ENCODE results near the gene BMPR1B.

Gene BMPR1B

GRCh38 chr4:95049551-95050233 lies 291.9 kb downstream of the BMPR1B start:
- Histone ChIP-seq H3K9me3 (ENCODE audit: control insufficient read depth, insufficient read depth, low read depth, low read length) (no peaks in the 10 kb centered on the region), H3K27ac (ENCODE audit: extremely low read depth, low read depth, low read length) (no peak overlapping the region), H3K36me3 (ENCODE audit: control insufficient read depth in 2 of 2, insufficient read depth in 1 of 2, low read length in 2 of 2) (no peaks in the 10 kb centered on the region), H3K4me1 (ENCODE audit: control insufficient read depth, insufficient read depth, low read length) (peaks cover 12% of the 10 kb centered on the region), H3K4me3 (ENCODE audit: low read depth, low read length) (no peak overlapping the region)
- ChIA-PET CTCF (no interaction called here), POLR2A (no interaction called here)
- TF ChIP-seq REST (tag by site-specific recombination; IDR thresholded peaks at IDR 0.05) (peak; percentile 81), PBX3 (CRISPR knock-in tag; IDR thresholded peaks at IDR 0.05) (no peak)
- TF ChIP-seq, protein P1, sequence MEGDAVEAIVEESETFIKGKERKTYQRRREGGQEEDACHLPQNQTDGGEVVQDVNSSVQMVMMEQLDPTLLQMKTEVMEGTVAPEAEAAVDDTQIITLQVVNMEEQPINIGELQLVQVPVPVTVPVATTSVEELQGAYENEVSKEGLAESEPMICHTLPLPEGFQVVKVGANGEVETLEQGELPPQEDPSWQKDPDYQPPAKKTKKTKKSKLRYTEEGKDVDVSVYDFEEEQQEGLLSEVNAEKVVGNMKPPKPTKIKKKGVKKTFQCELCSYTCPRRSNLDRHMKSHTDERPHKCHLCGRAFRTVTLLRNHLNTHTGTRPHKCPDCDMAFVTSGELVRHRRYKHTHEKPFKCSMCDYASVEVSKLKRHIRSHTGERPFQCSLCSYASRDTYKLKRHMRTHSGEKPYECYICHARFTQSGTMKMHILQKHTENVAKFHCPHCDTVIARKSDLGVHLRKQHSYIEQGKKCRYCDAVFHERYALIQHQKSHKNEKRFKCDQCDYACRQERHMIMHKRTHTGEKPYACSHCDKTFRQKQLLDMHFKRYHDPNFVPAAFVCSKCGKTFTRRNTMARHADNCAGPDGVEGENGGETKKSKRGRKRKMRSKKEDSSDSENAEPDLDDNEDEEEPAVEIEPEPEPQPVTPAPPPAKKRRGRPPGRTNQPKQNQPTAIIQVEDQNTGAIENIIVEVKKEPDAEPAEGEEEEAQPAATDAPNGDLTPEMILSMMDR (tag by site-specific recombination; IDR thresholded peaks at IDR 0.05) = no peak

DNA sequence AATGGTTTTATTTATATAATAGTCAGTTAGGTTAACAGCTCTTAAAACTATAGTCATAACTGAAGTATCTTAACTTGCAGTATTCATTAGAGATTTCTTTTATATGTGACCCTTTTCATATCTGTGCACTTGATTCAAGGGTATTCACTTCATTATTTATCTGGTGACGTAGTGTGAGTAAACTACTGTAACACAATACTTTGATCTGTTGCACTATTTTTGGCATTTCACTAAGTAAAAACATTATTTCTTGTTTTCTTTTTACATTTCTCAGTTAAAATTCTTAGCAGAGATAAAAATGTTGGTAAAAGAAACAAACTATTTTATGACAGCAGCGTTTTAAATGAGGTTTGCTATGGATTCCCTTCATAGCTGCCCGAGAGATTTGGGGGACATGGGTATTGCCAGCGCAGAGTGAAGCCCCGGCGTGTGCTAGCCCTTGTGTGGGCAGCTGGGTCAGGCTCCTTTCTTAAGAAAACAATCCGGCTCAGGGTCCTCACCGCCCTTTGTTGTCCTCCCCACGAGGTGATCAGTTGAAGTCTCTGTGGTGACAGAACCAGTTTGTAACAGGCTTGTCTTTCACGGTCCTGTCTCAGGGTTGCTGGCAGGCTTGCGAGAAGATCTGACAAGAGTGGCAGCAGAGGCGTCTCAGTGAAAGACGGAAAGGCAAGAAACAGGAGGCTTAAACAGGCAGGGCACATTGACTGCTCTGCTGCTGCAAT lies 293.4 kb downstream of the BMPR1B start:
- ChIA-PET POLR2A (no interaction called here), CTCF (no interaction called here)
- H3K4me3 ChIP-seq (ENCODE audit: low read depth, low read length) = no peak overlapping the region
- no peaks in the 10 kb centered on the region for H3K9me3 ChIP-seq (ENCODE audit: control insufficient read depth, insufficient read depth, low read depth, low read length)
- no peaks in the 10 kb centered on the region for H3K36me3 ChIP-seq (ENCODE audit: control insufficient read depth in 2 of 2, insufficient read depth in 1 of 2, low read length in 2 of 2)
- peaks cover 2% of the 10 kb centered on the region; the same call in 1 of the 2 replicates for H3K4me1 ChIP-seq (ENCODE audit: control insufficient read depth, insufficient read depth, low read length)
- peak overlapping the region; percentile 39; the same call in 1 of the 2 replicates for H3K27ac ChIP-seq (ENCODE audit: extremely low read depth, low read depth, low read length)
- TF ChIP-seq ZNF449 (tag by site-specific recombination; IDR thresholded peaks at IDR 0.05) (no peak), SP3 (tag by site-specific recombination; IDR thresholded peaks at IDR 0.05) (no peak), ZNF501 (tag by site-specific recombination; IDR thresholded peaks at IDR 0.05) (peak; percentile 34; the same call in 1 of the 2 replicates), ZNF433 (tag by site-specific recombination; IDR thresholded peaks at IDR 0.05; ENCODE audit: low read depth) (no peak), ZNF626 (tag by site-specific recombination; IDR thresholded peaks at IDR 0.05) (no peak), ZEB2 (tag by site-specific recombination; IDR thresholded peaks at IDR 0.05) (no peak), ZFHX2 (tag by site-specific recombination; conservative IDR thresholded peaks at IDR 0.05) (no peak), ZNF624 (tag by site-specific recombination; IDR thresholded peaks at IDR 0.05) (no peak), ZNF677 (tag by site-specific recombination; IDR thresholded peaks at IDR 0.05) (no peak), PRDM2 (tag by site-specific recombination; IDR thresholded peaks at IDR 0.05; ENCODE audit: borderline replicate concordance) (no peak), ZNF146 (tag by site-specific recombination; IDR thresholded peaks at IDR 0.05) (no peak), ZBTB10 (tag by site-specific recombination; IDR thresholded peaks at IDR 0.05) (no peak)

All from HEK293 (cell line).